Measurements from ENCODE around the gene MPEG1. TPM values are rescaled to one million over a fixed set of nuclear protein-coding genes. Genes with fewer than 3 reads are reported as not detected.

Gene MPEG1
- polyA plus RNA-seq, 3 donors, result 2.3 to 13.5 (median 11.8) TPM

DNA sequence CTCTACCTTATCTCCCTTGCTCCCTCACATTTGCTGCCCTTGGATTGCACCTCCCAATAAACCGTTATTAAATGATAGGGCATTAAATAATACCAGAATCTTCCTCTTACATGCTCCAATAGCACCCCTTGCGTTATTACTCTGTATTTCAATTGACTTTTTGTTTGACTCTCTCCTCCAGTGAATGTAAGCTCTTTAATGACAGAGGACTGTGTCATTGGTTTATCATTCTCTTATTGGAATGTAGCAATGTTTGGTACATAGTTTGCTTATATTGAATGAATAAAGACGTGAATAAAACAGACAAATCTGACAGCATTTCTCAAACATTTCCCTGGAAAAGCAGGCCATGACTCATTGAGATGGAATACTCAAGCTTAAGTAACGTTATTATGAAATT, 8.7 kb upstream of the MPEG1 start:
- H3K27ac ChIP-seq (ENCODE audit: low read depth, low read length), result no peak overlapping the region
- WGBS, 3 donors, result 64 to 71% (median 69%) methylated on average over 4 of the region's 4 CpGs

DNA sequence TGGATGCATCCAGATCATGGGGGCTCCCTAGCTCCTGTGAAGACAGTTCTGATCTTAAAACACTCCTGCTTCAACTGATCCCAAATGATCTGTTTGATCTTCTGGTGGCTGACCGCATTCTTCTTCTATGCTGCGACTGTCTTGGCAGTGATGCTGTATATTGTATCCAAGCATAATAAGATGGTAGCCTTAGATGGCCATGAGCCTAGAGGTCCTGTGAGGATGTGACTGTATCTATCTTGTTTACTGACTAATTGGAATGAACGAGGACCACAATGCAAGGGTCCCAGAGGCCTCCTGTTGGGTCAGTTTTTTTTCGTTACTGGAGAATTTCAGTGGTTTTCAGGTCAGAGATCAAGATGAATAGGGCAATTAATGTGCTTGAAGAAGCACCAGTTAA, 7.1 kb upstream of the MPEG1 start:
- no peak overlapping the region for H3K27ac ChIP-seq (ENCODE audit: low read depth, low read length)
- 76 to 78% (median 78%) methylated on average over 4 of the region's 4 CpGs for WGBS, 3 donors

DNA sequence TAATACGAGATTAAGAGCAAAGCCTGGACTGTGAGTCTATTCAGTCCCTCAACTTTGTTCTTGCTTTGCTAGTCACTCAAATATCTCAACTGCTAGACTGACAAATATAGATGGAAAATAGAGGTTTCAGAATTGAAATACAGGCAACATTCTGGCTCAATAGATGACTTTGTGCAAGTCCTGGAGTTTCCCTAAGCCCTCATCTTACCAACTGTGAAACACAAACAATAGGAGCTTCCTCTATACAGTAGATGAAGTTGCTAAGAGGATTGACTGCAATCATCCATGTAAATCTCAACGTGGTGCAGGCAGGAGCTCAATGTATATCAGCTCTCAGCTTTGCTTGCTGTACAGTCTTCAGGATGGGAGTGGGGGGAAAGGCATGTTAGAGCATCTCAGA, 6.2 kb upstream of the MPEG1 start:
- no peak overlapping the region for H3K27ac ChIP-seq (ENCODE audit: low read depth, low read length)
- WGBS, 3 donors, result 54 to 72% (median 64%) methylated on average over 2 of the region's 2 CpGs

- no peak overlapping the region for H3K27ac ChIP-seq (ENCODE audit: low read depth, low read length)
- 83 to 93% (median 93%) methylated on average over 4 of the region's 4 CpGs for WGBS, 3 donors
Observed at GRCh38 chr11:59218319-59218718, 5.6 kb upstream of the MPEG1 start.

- H3K27ac ChIP-seq (ENCODE audit: low read depth, low read length), result no peak overlapping the region
- WGBS, 3 donors, result 13 to 55% (median 16%) methylated on average over 9 of the region's 9 CpGs
Observed at GRCh38 chr11:59216641-59217564, 4.2 kb upstream of the MPEG1 start.

DNA sequence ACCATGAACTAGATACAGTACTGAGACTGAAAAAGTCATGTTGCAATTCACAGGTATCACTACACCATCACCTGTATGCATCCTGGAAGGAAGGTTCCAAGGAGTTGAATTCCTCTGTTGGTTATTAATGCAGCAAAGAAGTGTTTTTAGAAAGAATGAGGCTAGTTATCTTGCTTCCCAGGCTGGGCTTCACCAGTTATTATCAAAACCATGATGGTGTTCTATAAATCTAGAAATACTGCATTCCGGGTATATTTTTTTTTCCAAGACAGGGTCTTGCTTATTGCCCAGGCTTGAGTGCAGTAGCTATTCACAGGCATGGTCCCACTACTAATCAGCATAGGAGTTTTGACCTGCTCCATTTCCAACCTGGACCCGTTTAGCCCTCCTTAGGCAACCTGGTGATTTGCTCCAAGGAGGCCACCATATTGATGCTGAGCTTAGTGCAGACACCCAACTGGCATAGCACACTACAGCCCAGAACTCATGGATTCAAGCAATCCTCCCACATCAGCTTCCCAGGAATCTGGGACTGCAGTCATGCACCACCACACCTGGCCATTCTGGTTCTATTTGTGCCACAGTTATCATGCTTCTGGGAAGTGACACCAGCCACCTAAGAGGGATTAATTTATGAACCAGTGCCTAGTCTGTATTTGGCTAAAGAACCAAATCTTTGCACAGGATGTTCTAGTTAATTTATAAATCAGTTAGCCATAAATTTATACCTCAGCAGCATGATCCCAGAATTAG, 1.6 kb upstream of the MPEG1 start:
- H3K27ac ChIP-seq (ENCODE audit: low read depth, low read length), result no peak overlapping the region
- 75 to 92% (median 87%) methylated on average over 2 of the region's 2 CpGs for WGBS, 3 donors

DNA sequence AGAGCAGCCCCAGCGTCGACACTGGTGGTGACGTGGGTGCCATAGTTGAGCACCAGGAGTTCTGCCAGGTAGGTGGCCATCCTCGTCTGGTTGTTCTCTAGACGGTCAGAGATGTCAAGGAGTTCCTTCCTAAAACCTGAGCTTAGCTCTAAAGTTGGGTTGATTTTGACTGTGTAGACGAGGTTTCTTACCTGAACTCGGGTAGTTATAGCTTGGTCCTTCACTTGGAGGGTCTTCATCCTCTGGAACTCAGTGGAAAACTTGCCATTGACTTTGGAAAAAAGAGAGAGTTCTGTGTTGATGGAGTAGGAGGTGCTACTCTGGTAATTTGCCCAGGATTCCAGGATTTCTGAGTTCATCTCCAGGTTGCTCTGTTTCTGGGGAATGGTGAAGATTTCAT, 505 bp downstream of the MPEG1 start:
- 72 to 91% (median 88%) methylated on average over 7 of the region's 7 CpGs for WGBS, 3 donors
- H3K27ac ChIP-seq (ENCODE audit: low read depth, low read length), result no peak overlapping the region

- H3K27ac ChIP-seq (ENCODE audit: low read depth, low read length), result no peak overlapping the region
- 74 to 86% (median 78%) methylated on average over 2 of the region's 2 CpGs for WGBS, 3 donors
Observed at GRCh38 chr11:59208956-59209355, 3.8 kb downstream of the MPEG1 start.

DNA sequence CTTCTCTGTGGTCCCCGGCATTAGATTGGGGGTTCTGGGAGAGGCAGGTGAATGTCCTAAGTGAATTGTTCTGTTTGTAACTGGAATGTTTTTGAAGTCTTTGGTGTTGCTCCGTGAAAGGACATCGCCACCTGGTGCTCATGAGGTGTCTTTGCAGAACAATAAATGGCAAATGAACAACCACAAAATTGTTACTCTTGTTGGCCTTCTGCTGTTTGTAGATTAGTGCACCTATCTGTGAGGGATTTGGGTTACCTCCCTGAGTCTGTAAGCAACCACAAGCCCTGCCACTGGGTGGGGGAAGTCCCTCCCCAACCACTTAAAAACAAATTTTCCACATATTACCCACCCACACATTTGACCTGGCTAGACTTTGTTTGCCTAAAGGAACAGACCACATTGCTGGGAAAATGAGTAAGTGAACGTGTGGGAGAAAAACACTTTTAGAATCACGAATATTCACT, 4.7 kb downstream of the MPEG1 start:
- WGBS, 3 donors, result 3 to 10% (median 9%) methylated on average over 5 of the region's 5 CpGs
- H3K27ac ChIP-seq (ENCODE audit: low read depth, low read length), result no peak overlapping the region

DNA sequence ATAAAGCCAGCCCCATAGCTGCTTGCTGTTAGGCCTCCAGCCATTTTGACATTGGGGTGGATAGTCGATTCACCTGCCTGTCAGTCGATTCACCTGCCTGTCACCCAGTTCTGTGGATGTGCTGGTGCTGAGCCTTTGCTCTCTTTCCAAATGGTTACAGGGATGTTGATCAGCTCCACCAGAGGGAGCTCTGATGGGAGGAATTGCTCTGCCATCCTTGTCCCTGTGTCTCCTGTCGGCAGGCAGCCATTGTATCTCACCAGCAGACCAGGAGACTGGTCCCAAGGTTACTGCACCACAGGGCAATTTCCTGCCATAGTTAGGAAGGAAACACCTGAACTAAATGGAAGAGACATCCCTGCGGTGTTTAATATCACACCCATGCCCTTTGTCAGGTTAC, 6.1 kb downstream of the MPEG1 start:
- 60 to 72% (median 67%) methylated on average over 4 of the region's 4 CpGs for WGBS, 3 donors
- no peak overlapping the region for H3K27ac ChIP-seq (ENCODE audit: low read depth, low read length)

DNA sequence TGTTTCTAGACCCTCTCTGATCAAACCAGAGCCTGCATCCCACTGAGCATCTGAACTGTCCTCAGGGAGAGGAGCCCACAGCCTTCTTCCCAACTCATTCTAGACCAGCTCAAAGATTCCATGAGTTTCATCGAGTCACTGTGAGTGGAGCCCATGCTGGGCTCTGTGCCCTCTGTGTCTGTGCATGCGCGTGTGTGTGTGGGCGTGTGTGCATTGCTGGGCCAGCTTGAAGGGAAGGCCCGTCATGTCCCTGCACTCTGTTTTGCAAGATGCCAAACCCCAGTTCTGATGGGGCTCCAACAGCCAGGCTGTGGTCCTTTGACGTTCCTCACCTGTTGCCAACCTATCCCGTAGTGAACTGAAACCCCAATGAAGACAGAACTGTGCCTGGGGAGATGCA, 7.1 kb downstream of the MPEG1 start:
- 87 to 91% (median 88%) methylated on average over 7 of the region's 7 CpGs for WGBS, 3 donors
- no peak overlapping the region for H3K27ac ChIP-seq (ENCODE audit: low read depth, low read length)

- 93 to 95% (median 93%) methylated on average over 3 of the region's 3 CpGs for WGBS, 3 donors
- H3K27ac ChIP-seq (ENCODE audit: low read depth, low read length), result no peak overlapping the region
Observed at GRCh38 chr11:59204746-59205145, 8.0 kb downstream of the MPEG1 start.

DNA sequence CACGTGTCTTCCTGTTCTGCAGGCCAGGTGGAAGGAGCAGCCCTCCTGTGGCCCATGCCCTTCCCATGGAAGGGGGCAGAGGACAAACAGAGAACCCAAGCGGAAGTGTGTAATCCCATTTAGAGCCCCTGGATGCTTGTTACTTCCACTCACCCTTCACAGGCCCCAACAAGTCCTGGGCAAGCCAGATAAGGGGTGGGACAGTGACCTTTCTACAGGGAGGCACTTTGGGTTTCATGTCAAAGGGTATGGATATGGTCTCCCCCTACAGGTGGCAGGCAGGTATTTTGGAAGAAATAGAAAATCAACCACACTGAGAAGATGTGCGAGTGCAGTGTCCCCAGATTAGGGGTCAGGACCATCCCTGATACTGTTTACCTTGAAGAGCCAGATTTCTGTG, 11.4 kb downstream of the MPEG1 start:
- H3K27ac ChIP-seq (ENCODE audit: low read depth, low read length), result no peak overlapping the region
- WGBS, 3 donors, result 85 to 92% (median 90%) methylated on average over 3 of the region's 3 CpGs

DNA sequence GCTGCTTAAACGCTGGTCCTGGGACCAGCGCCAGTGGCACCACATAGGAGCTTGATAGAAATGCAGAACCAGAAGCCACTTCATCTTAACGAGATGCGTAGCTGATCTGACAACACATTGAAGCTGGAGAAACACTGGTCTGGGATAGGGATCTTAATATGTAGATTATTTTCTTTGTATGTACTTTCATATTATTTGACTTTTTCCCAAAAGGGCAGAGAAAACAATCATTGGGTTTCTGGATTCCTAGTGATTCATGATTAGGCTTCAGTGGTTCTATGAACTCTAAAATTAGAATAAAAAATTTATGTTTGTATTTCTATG, 12.3 kb downstream of the MPEG1 start:
- 28 to 71% (median 34%) methylated on average over 4 of the region's 4 CpGs for WGBS, 3 donors
- H3K27ac ChIP-seq (ENCODE audit: low read depth, low read length), result no peak overlapping the region

- no peak overlapping the region for H3K27ac ChIP-seq (ENCODE audit: low read depth, low read length)
Observed at GRCh38 chr11:59199546-59200422, 12.9 kb downstream of the MPEG1 start.

GRCh38 chr11:59198726-59199125, 14.0 kb downstream of the MPEG1 start:
- H3K27ac ChIP-seq (ENCODE audit: low read depth, low read length), result no peak overlapping the region
- 88 to 92% (median 89%) methylated on average over 2 of the region's 2 CpGs for WGBS, 3 donors

More at GRCh38 chr11:59199546-59200422, 12.9 kb downstream of the MPEG1 start:
- WGBS, 3 donors, result 71 to 85% (median 73%) methylated on average over 14 of the region's 14 CpGs

DNA sequence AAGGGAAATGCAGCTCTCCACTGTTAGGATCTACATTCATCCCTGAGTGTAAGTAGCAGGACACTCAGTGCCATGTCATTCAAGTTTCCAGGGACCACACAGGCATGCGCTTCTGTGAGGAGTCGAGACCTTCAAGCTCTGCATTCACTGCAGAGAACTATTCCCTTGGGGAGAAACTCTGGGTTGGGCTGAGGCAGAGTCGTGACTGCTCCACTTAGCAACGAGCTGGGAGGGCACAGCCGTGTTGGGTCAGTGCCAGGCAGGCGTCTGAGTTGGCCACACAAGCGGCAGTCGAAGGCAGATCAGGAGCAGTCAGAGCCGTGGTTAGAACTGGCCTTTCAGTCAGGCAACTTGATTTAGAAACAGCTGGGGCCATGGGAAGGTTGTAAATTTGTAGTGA, 14.7 kb downstream of the MPEG1 start:
- 17 to 25% (median 20%) methylated on average over 9 of the region's 9 CpGs for WGBS, 3 donors
- H3K27ac ChIP-seq (ENCODE audit: low read depth, low read length), result no peak overlapping the region

DNA sequence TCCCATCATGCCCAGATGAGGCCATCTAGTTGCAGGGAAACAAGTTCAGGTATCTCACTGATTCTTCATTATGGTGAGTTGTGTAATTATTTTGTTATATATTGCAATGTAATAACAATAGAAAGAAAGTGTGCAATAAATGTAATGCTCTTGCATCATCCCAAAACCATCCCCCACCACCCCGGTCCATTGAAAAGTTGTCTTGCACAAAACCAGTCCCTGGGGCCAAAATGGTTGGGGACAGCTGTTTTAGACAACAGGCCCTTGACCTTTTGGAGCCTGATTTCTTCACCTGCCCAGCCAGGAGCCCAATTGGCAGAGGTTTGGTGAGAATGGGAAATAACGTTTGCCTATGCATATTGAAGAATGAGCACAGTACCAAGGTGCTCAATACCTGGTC, 15.9 kb downstream of the MPEG1 start:
- WGBS, 3 donors, result 74 to 85% (median 80%) methylated on average over 2 of the region's 2 CpGs

DNA sequence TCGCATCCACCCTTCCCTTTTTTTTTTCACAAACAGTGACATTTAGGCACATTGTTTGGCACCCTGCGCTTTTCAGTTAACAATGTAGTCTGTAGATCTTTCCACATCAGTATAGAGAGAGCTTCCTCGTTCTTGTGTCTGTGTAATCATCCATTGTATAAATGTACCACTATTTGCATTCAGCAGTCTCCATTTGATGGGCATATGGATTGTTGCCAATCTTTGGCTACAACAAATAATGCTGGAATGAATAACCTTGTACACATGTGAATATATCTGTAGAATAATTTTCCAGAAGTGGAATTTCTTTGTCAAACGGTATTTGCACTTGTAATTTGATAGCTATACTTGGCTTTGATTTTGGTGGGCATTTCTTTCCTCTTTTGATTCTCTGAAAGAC, 17.1 kb downstream of the MPEG1 start:
- WGBS, 3 donors, result 58 to 75% (median 70%) methylated on average over 4 of the region's 4 CpGs
- H3K27ac ChIP-seq (ENCODE audit: low read depth, low read length), result no peak overlapping the region

More for the DNA sequence above, 15.9 kb downstream of the MPEG1 start:
- no peak overlapping the region for H3K27ac ChIP-seq (ENCODE audit: low read depth, low read length)

Data from adipose tissue (tissue), 3 donors.